Myocyte (in vitro differentiated cells): ENCODE measurements around the gene XRCC5. TPM values are rescaled to one million over a fixed set of nuclear protein-coding genes. Genes with fewer than 3 reads are reported as not detected.

Experiments used
- DNase-seq: peaks from one replicate; pipeline ENCODE4 v3.0.0-alpha.2; 2012; ENCODE audit warnings: low read depth
- total RNA-seq: library from RNA; depleted of rRNA; stranded (reverse); fragments of >200 nt; gene quantifications from 2 replicates; pipeline ENCODE4 v1.2.3, GENCODE V29; 2014

XRCC5 gene
- total RNA-seq, 1 donor from 2014 or later = 278 TPM

GRCh38 chr2:216222650-216223352 is 113.7 kb downstream of the XRCC5 start:
- DNase-seq = no peak

- DNase-seq = no peak
Observed at GRCh38 chr2:216224388-216224787, 115.2 kb downstream of the XRCC5 start.

- DNase-seq = no peak
Observed at GRCh38 chr2:216229277-216229914, 120.2 kb downstream of the XRCC5 start.

GRCh38 chr2:216231867-216232266 is 122.7 kb downstream of the XRCC5 start:
- no peak for DNase-seq

GRCh38 chr2:216232721-216233120 is 123.6 kb downstream of the XRCC5 start:
- no peak for DNase-seq

- peak; percentile 53 for DNase-seq
Observed at GRCh38 chr2:216233281-216233995, 124.3 kb downstream of the XRCC5 start.

GRCh38 chr2:216234106-216234505 is 125.0 kb downstream of the XRCC5 start:
- DNase-seq = no peak

GRCh38 chr2:216235462-216235861 is 126.3 kb downstream of the XRCC5 start:
- no peak for DNase-seq

GRCh38 chr2:216235896-216236295 is 126.7 kb downstream of the XRCC5 start:
- no peak for DNase-seq

- DNase-seq = no peak
Observed at GRCh38 chr2:216236486-216236885, 127.3 kb downstream of the XRCC5 start.

GRCh38 chr2:216242365-216242764 is 133.2 kb downstream of the XRCC5 start:
- no peak for DNase-seq

- no peak for DNase-seq
Observed at GRCh38 chr2:216243026-216243425, 133.9 kb downstream of the XRCC5 start.

GRCh38 chr2:216245391-216245975 is 136.3 kb downstream of the XRCC5 start:
- DNase-seq = no peak

GRCh38 chr2:216246766-216247165 is 137.6 kb downstream of the XRCC5 start:
- DNase-seq = no peak

Other genes starting within 250 kb of the XRCC5 start
- gene MREG, start 95.8 kb upstream of the XRCC5 start, total RNA-seq = 28.9 and 31.6 TPM in 2 replicates
- 12.3 and 13.7 TPM in 2 replicates for gene PECR, start 27.5 kb upstream of the XRCC5 start, total RNA-seq
- 13.8 and 19.4 TPM in 2 replicates for gene TMEM169, start 27.4 kb upstream of the XRCC5 start, total RNA-seq